ENCODE measurements around the gene HAUS3.
"Not testable (repeated sequence)": the region's sequence is repeated elsewhere in the genome, so short reads cannot be mapped to it uniquely, and the experiment has no call there.

HAUS3 gene

GRCh38 chr4:2275044-2275397 lies 33.1 kb upstream of the HAUS3 start:
- DNase-seq: not testable (repeated sequence)

DNA sequence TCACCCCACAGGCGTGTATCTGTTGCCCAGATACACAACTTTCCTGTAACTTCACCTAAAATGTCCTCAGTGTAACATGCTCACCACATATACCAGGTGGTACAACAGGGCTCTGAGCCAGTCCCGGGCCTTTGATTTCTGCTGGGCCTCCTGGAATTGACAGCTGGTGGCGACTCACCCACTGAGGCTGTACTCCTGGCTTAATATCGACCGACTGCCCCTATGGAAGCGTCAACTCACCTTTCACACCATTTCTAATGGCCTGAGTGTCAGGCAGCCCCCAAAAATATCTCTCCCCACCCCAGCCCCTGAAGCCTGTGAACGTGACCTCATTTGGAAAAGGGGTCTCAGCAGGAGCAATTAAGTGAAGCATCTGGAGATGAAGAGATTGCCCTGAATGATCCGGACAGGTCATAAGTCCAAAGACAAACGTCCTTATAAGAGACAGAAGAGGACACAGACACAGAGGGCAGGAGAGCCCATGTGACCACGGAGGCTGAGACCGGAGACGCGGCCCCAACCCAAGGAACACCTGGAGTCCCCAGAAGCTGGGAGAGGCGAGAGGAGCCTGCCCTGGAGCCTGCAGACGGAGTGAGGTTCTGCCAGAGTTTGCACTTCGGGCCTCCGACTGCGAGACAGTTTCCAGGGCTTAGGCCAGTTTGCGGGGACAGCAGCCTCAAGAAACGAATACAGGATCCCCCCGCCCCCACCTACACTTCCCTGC lies 32.6 kb upstream of the HAUS3 start:
- DNase-seq: no peak

GRCh38 chr4:2273657-2274319 lies 31.9 kb upstream of the HAUS3 start:
- no peak for DNase-seq

DNA sequence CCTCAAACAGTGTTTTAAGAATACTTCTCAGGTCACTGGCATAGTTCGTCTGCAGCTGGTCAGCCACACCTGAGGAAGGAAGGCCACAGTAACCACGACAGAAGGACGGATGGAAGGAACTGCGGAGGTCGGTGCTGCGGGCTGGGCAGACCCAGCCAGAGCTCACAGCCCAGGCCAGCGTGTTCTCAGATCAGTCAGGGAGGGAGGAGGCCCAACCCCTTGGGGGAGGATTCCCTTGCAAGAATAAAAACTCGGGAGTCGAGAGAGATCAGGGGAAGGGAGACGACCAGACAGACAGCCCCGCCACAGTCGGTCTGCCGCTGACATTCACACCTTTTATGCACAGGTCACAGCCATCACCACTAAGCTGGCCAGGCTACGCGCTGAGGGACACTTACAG lies 31.3 kb upstream of the HAUS3 start:
- DNase-seq: no peak

DNA sequence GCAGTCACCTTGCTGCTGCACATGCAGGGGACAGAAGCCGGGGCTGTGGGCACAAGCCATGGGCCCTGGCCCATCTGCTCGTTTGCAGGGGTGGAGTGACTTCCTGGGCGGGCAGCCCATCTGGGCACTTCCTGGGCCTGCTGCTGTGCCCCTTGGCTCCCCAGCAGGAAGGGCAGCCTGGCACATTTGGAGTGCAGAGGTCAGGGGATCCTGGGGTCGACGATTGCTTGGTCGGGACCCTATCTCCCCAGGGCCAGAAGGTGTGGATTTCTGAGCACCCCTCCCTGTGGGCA lies 30.9 kb upstream of the HAUS3 start:
- no peak for DNase-seq

- DNase-seq: no peak
Measured at GRCh38 chr4:2272026-2272827, 30.3 kb upstream of the HAUS3 start.

GRCh38 chr4:2271279-2272025 lies 29.5 kb upstream of the HAUS3 start:
- no peak for DNase-seq

- DNase-seq: no peak
Measured at GRCh38 chr4:2270341-2271165, 28.6 kb upstream of the HAUS3 start.

DNA sequence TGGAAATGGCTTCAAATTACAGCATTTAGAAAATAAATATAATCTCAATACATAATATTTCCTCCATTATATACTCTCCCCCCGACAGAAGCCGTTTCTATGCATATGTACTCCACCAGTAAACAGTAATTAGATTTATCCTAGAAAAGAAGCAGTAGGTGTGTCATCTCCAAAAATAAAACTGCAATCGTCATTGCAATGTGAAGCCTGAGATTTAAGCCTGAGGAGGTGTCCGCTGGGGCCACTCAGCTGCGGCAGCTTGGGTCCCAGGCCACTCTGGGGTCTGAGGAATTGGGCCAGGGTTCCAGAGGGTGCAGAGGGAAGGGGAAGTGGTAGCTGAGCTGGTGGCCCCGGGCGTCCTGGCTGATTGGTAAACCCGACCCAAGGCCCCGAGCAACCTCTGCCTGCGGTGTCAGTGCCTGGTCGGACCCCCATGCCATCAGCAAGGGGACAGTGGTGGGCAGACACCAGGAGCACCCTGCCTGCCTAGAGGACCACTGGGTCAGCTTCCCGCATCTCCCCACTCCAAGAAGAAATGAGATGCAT lies 27.8 kb upstream of the HAUS3 start:
- DNase-seq: no peak

- DNase-seq: no peak
Measured at GRCh38 chr4:2269206-2269531, 27.2 kb upstream of the HAUS3 start.

DNA sequence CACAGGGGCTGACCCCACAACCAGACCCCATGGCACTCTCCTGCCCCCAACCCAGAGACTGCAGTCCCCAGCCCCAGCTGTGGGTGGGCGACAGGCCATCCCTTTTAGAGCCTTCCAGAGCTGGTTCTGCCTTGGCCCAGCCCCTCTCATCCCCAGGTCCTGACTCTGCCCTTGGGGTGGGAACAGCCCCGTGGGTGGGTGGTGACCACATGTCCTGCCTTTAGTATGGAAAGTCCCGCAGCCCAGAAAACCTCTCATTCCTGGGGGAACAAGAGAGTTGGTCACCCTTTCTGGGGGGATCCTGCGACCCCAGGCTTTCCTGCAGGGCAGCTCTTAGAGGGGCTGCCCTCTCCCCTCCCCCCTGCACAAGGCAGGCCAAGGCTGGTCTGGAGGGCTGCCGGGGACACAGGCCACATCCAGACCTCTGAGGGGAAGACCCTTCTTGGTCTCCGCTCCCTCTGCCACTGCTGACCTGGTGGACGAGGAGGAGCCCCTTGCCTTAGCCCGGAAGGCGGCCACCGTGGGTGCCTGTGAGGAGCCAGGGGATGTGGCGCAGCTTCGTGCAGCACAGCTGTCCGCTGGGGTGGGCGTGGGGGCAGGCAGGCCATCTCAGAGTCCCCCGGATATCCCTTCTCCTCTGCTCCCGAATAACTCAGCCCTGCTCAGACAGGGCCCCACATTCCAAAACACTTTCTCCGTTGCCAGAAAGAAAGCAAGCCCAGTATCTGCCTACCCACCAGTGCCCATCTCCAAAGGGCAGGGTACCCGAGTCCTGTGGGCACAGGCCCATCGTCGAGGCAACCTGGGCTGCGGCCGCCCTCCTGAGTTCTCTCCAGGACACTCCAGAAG lies 26.7 kb upstream of the HAUS3 start:
- DNase-seq: no peak

GRCh38 chr4:2267841-2268240 lies 25.9 kb upstream of the HAUS3 start:
- DNase-seq: no peak

- DNase-seq: no peak
Measured at GRCh38 chr4:2267320-2267811, 25.4 kb upstream of the HAUS3 start.

- DNase-seq: no peak
Measured at GRCh38 chr4:2266821-2267220, 24.9 kb upstream of the HAUS3 start.

DNA sequence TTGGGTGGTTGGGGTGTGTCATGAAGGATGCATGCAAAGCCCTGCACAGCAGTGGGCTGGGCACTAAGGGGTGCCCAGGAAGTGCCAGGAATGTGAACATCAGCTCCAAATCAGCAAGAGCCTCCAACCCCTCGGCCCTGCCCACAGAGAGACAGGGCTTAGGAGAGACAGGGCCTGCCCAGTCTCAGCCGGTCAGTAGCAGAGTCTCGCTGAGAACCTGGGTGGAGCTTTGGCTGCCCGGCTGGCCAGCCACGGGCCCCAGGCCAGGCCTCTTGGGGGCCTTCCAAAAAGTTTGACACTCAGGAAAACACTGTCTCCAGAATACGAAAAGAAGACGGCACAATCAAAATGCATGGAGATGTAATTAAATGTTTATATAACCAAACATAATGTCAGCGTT lies 24.3 kb upstream of the HAUS3 start:
- DNase-seq: no peak

- DNase-seq: no peak
Measured at GRCh38 chr4:2265113-2266110, 23.5 kb upstream of the HAUS3 start.

DNA sequence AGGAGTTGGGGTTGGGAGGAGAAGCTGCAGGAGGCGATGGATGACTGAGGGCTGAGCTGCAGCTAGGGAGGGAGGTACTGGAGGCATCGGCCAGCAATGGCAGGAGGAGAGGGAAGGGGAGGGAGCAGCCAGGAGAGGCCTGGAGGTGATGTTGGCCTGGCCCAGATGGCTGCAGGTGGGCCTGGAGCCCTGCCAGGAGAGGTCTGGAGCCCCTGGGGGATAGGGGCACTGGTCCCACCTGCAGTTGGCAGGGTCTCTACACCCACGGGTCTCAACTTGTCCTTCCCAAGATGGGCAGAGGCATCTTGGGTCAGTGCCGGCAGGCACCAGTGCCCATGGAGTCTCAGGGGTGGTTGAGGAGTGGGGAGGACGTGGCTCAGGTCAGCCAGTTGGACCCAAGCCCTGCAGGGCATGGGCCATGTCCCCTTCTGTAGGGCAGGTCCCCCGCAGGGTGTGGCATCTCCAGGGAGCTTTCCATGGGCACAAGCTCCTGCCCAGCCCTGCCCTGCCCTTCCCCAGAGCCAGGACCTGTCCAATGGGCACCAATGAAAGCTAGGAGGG lies 22.6 kb upstream of the HAUS3 start:
- no peak for DNase-seq

DNA sequence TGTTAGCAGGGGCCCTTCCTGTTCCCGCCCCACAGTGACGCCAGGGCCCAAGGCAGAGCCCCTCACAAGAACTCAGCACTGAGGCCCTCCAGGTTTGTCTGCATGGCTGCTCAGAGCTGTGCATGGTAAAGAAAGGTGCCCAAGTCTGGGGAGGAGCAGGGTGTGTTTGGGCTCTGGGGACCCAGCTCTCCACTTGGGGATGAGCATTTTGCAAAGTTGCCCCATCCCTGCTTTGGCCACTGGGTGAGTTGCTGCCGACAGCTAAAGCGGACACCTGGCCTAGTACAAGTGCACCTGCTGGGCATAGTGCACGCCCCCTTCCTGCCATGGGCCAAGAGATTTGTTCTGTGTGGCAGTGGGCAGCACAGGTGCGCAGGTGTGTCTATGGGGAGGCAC lies 22.0 kb upstream of the HAUS3 start:
- DNase-seq: no peak

- no peak for DNase-seq
Measured at GRCh38 chr4:2262944-2263250, 21.0 kb upstream of the HAUS3 start.
